ENCODE measurements around the gene PDSS2. TPM values are rescaled to one million over a fixed set of nuclear protein-coding genes. Genes with fewer than 3 reads are reported as not detected.

The PDSS2 gene
- total RNA-seq, 1 experiment from 2014 or later = 14.8 TPM

GRCh38 chr6:107390685-107391435 lies 68.5 kb downstream of the PDSS2 start:
- no peak for DNase-seq
- H3K9me3 Mint-ChIP-seq (ENCODE audit: low read depth, unreplicated experiment) = peaks cover 6% of the 10 kb centered on the region
- no peaks in the 10 kb centered on the region for H3K4me1 Mint-ChIP-seq (ENCODE audit: low read depth, unreplicated experiment)
- H3K36me3 Mint-ChIP-seq (ENCODE audit: insufficient read depth, unreplicated experiment) = no peaks in the 10 kb centered on the region
- H3K27me3 Mint-ChIP-seq (ENCODE audit: unreplicated experiment) = no peaks in the 10 kb centered on the region
- intact Hi-C loops (cut with micrococcal nuclease; ENCODE audit: unreplicated experiment) = no loop called here
- no peak overlapping the region for H3K4me3 Mint-ChIP-seq (ENCODE audit: low read depth, unreplicated experiment)
- no TSS peak for BruUV-seq (replicated peaks)
- no peak for TF ChIP-seq CTCF (IDR thresholded peaks at IDR 0.05; ENCODE audit: unreplicated experiment)
- CTCF ChIA-PET = no interaction called here
- H3K27ac Mint-ChIP-seq (ENCODE audit: unreplicated experiment) = no peak overlapping the region

GRCh38 chr6:107390056-107390455 lies 69.3 kb downstream of the PDSS2 start:
- DNase-seq = no peak
- Mint-ChIP-seq H3K27ac (ENCODE audit: unreplicated experiment) (no peak overlapping the region), H3K27me3 (ENCODE audit: unreplicated experiment) (no peaks in the 10 kb centered on the region), H3K9me3 (ENCODE audit: low read depth, unreplicated experiment) (peaks cover 6% of the 10 kb centered on the region), H3K36me3 (ENCODE audit: insufficient read depth, unreplicated experiment) (no peaks in the 10 kb centered on the region), H3K4me3 (ENCODE audit: low read depth, unreplicated experiment) (no peak overlapping the region), H3K4me1 (ENCODE audit: low read depth, unreplicated experiment) (no peaks in the 10 kb centered on the region)
- BruUV-seq (replicated peaks) = no TSS peak
- no peak for TF ChIP-seq CTCF (IDR thresholded peaks at IDR 0.05; ENCODE audit: unreplicated experiment)
- intact Hi-C loops (cut with micrococcal nuclease; ENCODE audit: unreplicated experiment) = no loop called here
- CTCF ChIA-PET = no interaction called here

- no peak for TF ChIP-seq CTCF (IDR thresholded peaks at IDR 0.05; ENCODE audit: unreplicated experiment)
- Mint-ChIP-seq H3K4me3 (ENCODE audit: low read depth, unreplicated experiment) (no peak overlapping the region), H3K27me3 (ENCODE audit: unreplicated experiment) (no peaks in the 10 kb centered on the region), H3K36me3 (ENCODE audit: insufficient read depth, unreplicated experiment) (no peaks in the 10 kb centered on the region), H3K27ac (ENCODE audit: unreplicated experiment) (no peak overlapping the region), H3K9me3 (ENCODE audit: low read depth, unreplicated experiment) (no peaks in the 10 kb centered on the region), H3K4me1 (ENCODE audit: low read depth, unreplicated experiment) (no peaks in the 10 kb centered on the region)
- no peak for DNase-seq
- BruUV-seq (replicated peaks) = no TSS peak
- CTCF ChIA-PET = interaction anchor here (0.9 kb wide), 1 partner anchor 287 kb away, joined by 3 read pairs; no protein-coding TSS in a partner anchor
- intact Hi-C loops (cut with micrococcal nuclease; ENCODE audit: unreplicated experiment) = no loop called here
These were observed 72.5 kb downstream of the PDSS2 start for GRCh38 chr6:107386904-107387303.

GRCh38 chr6:107386340-107386739 lies 73.0 kb downstream of the PDSS2 start:
- Mint-ChIP-seq H3K4me3 (ENCODE audit: low read depth, unreplicated experiment) (no peak overlapping the region), H3K4me1 (ENCODE audit: low read depth, unreplicated experiment) (no peaks in the 10 kb centered on the region), H3K27ac (ENCODE audit: unreplicated experiment) (no peak overlapping the region), H3K9me3 (ENCODE audit: low read depth, unreplicated experiment) (no peaks in the 10 kb centered on the region), H3K36me3 (ENCODE audit: insufficient read depth, unreplicated experiment) (no peaks in the 10 kb centered on the region), H3K27me3 (ENCODE audit: unreplicated experiment) (no peaks in the 10 kb centered on the region)
- intact Hi-C loops (cut with micrococcal nuclease; ENCODE audit: unreplicated experiment) = no loop called here
- BruUV-seq (replicated peaks) = no TSS peak
- CTCF ChIA-PET = interaction anchor here (0.9 kb wide), 1 partner anchor 288 kb away, joined by 3 read pairs; no protein-coding TSS in a partner anchor
- DNase-seq = no peak
- no peak for TF ChIP-seq CTCF (IDR thresholded peaks at IDR 0.05; ENCODE audit: unreplicated experiment)
